Stimulated activated effector memory CD8-positive, alpha-beta T cell treated with anti-CD3 and anti-CD28 coated beads, Interleukin-12 subunit alpha, Interleukin-12 subunit beta, amount 100 ng/mL, for 72 hours (primary cell): ENCODE data around the gene NXN.
"Not testable (repeated sequence)": the region's sequence is repeated elsewhere in the genome, so short reads cannot be mapped to it uniquely, and the experiment has no call there.

Source experiments
- ATAC-seq: fragments of 150-1000 bp; cut with Tn5 transposase; 2 replicates; pipeline ENCODE4 v1.10.0; 2021
- DNase-seq, 2 donors: peaks; one replicate each; pipeline ENCODE4 v3.0.0; 2021 to 2022; ENCODE audit warnings: low spot score in 2 of 2
- H3K27ac Mint-ChIP-seq: one replicate; pipeline ENCODE4 v1.8.0; 2022; ENCODE audit warnings: mild to moderate bottlenecking, mixed read lengths
- H3K36me3 Mint-ChIP-seq: one replicate; pipeline ENCODE4 v1.8.0; 2022; ENCODE audit warnings: mild to moderate bottlenecking, mixed read lengths
- H3K4me1 Mint-ChIP-seq: one replicate; pipeline ENCODE4 v1.8.0; 2022; ENCODE audit warnings: mixed read lengths
- H3K4me3 Mint-ChIP-seq: one replicate; pipeline ENCODE4 v1.8.0; 2022; ENCODE audit warnings: mild to moderate bottlenecking, mixed read lengths
- H3K9me3 Mint-ChIP-seq: one replicate; pipeline ENCODE4 v1.8.0; 2022; ENCODE audit warnings: mixed read lengths

The NXN gene

GRCh38 chr17:976312-976711 lies 3.3 kb downstream of the NXN start:
- Mint-ChIP-seq H3K27ac (no peak overlapping the region), H3K4me1 (peaks cover 20% of the 10 kb centered on the region), H3K4me3 (no peak overlapping the region), H3K9me3 (no peaks in the 10 kb centered on the region), H3K36me3 (no peaks in the 10 kb centered on the region)
- no peak for ATAC-seq
- no peak for DNase-seq

GRCh38 chr17:975371-975915 lies 4.1 kb downstream of the NXN start:
- no peak overlapping the region for H3K27ac Mint-ChIP-seq
- ATAC-seq = no peak
- DNase-seq = no peak
- H3K9me3 Mint-ChIP-seq = no peaks in the 10 kb centered on the region
- no peaks in the 10 kb centered on the region for H3K36me3 Mint-ChIP-seq
- peaks cover 13% of the 10 kb centered on the region for H3K4me1 Mint-ChIP-seq
- no peak overlapping the region for H3K4me3 Mint-ChIP-seq

- ATAC-seq, H3K36me3 Mint-ChIP-seq, H3K4me1 Mint-ChIP-seq, H3K4me3 Mint-ChIP-seq, DNase-seq, H3K9me3 Mint-ChIP-seq, H3K27ac Mint-ChIP-seq: not testable (repeated sequence)
These were observed 4.8 kb downstream of the NXN start for GRCh38 chr17:974778-975177.

GRCh38 chr17:973053-973452 lies 6.5 kb downstream of the NXN start:
- H3K4me3 Mint-ChIP-seq = no peak overlapping the region
- H3K36me3 Mint-ChIP-seq = no peaks in the 10 kb centered on the region
- no peak for ATAC-seq
- H3K27ac Mint-ChIP-seq = no peak overlapping the region
- DNase-seq = no peak
- H3K9me3 Mint-ChIP-seq = no peaks in the 10 kb centered on the region
- peaks cover 2% of the 10 kb centered on the region for H3K4me1 Mint-ChIP-seq

DNA sequence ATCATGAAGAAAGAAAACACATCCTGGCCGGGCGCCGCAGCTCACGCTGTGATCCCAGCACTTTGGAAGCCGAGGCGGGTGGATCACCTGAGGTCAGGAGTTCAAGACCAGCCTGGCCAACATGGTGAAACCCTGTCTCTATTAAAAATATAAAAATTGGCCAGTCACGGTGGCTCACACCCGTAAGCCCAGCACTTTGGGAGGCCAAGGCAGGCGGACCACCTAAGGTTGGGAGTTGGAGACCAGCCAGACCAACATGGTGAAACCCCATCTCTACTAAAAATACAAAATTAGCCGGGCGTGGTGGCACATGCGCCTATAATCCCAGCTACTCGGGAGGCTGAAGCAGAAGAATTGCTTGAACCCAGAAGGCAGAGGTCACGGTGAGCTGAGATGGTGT lies 7.7 kb downstream of the NXN start:
- not testable (repeated sequence) for H3K4me1 Mint-ChIP-seq, DNase-seq, H3K27ac Mint-ChIP-seq, ATAC-seq, H3K36me3 Mint-ChIP-seq, H3K9me3 Mint-ChIP-seq, H3K4me3 Mint-ChIP-seq

- H3K4me1 Mint-ChIP-seq = no peaks in the 10 kb centered on the region
- H3K4me3 Mint-ChIP-seq = no peak overlapping the region
- no peak for ATAC-seq
- no peaks in the 10 kb centered on the region for H3K9me3 Mint-ChIP-seq
- no peak for DNase-seq
- H3K36me3 Mint-ChIP-seq = no peaks in the 10 kb centered on the region
- H3K27ac Mint-ChIP-seq = no peak overlapping the region
These were observed 9.2 kb downstream of the NXN start for GRCh38 chr17:970364-970763.

DNA sequence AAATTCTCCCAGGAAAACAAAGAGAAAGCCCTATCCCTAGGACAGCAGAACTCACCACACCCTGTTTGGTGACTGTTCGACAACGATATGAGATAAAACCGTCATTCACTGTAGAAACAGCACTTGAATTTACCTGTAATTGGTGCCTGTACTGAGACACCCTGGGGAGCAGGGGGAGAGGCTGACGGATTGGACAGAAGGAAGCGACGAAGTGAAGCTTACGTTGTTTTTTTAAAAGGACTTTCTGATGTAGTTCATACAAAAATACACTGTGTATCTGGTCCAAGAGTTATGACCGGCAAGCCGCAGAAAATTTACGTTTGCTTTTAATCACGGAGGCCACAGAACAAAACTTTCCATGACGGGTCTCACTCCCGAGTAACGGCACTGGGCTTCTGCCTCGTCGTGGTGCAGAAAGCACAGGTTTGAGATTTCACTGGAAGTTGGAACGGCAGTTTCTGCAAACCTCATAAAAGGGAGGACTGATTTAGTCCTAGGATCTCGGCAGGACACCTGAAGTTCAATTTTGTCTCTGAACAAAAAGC lies 9.7 kb downstream of the NXN start:
- no peak for DNase-seq
- H3K27ac Mint-ChIP-seq = no peak overlapping the region
- no peaks in the 10 kb centered on the region for H3K9me3 Mint-ChIP-seq
- no peaks in the 10 kb centered on the region for H3K4me1 Mint-ChIP-seq
- H3K36me3 Mint-ChIP-seq = no peaks in the 10 kb centered on the region
- no peak for ATAC-seq
- H3K4me3 Mint-ChIP-seq = no peak overlapping the region

GRCh38 chr17:968812-969730 lies 10.5 kb downstream of the NXN start:
- Mint-ChIP-seq H3K4me3 (no peak overlapping the region), H3K27ac (no peak overlapping the region), H3K4me1 (no peaks in the 10 kb centered on the region), H3K36me3 (no peaks in the 10 kb centered on the region), H3K9me3 (no peaks in the 10 kb centered on the region)
- DNase-seq (no peak), ATAC-seq (no peak)

DNA sequence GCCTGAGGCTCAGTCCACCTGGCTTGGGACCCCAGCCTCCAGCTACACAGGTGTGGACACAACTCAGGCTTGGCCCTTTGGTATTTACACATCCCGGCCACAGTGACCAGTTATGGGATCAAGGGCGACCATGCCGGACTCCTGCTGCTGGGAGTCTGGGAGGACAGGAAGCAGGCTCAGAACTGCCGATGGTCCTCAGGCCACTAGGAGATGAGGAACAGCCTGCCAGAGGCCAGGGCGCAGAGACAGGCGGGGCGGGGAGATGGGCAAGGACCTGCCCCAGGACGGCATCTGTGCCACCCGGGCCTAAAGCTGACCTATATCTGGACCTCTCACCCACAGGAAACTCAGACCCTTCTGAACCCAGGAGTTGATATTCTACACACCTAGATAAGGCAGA lies 12.5 kb downstream of the NXN start:
- H3K4me1 Mint-ChIP-seq = no peaks in the 10 kb centered on the region
- H3K4me3 Mint-ChIP-seq = no peak overlapping the region
- H3K27ac Mint-ChIP-seq = no peak overlapping the region
- H3K9me3 Mint-ChIP-seq = no peaks in the 10 kb centered on the region
- no peaks in the 10 kb centered on the region for H3K36me3 Mint-ChIP-seq
- ATAC-seq (no peak), DNase-seq (no peak)

GRCh38 chr17:965311-965989 lies 14.1 kb downstream of the NXN start:
- Mint-ChIP-seq H3K27ac (no peak overlapping the region), H3K4me1 (no peaks in the 10 kb centered on the region), H3K4me3 (no peak overlapping the region), H3K36me3 (no peaks in the 10 kb centered on the region), H3K9me3 (no peaks in the 10 kb centered on the region)
- no peak for ATAC-seq
- DNase-seq = no peak

DNA sequence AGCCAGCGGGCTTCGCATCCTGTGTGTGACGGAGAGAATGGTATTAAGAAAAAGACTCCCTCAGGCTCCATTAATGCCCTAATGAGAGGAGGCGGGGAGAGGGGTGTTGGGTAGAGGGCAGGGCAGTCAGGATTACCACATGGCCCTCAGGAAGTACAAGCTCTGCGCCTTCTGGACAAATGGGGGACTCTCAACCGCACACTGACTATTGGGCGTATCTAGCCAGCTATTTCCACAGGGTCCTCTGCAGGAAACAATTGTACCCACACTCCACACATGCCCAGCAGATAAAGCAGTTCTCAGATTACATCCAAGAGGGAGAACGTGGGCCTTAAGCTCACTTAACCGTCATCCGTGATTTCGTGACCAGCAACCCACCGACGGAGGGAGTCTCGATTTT lies 14.7 kb downstream of the NXN start:
- Mint-ChIP-seq H3K27ac (no peak overlapping the region), H3K9me3 (no peaks in the 10 kb centered on the region), H3K36me3 (no peaks in the 10 kb centered on the region), H3K4me1 (no peaks in the 10 kb centered on the region), H3K4me3 (no peak overlapping the region)
- ATAC-seq = no peak
- DNase-seq = no peak

DNA sequence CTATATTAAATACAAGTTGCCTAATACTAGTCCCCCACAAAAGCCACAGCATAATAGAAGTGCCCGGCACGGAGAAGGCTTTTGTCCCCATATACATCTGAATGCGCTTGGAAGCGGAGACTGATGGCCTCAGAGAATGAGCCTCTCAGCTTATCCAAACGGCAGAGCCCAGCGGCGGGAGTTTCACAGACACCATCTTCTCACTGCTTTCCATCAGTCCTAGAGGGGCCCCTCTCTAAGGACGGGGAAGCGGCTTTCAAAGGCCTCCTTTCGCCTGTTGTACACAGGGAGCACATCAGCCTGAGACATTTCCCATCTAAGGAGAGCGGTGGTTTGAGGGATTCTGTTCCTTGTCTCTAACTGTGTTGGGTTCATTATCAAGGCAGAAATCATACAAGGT lies 16.9 kb downstream of the NXN start:
- Mint-ChIP-seq H3K27ac (no peak overlapping the region), H3K36me3 (no peaks in the 10 kb centered on the region), H3K4me3 (no peak overlapping the region), H3K9me3 (no peaks in the 10 kb centered on the region), H3K4me1 (no peaks in the 10 kb centered on the region)
- ATAC-seq = no peak
- no peak for DNase-seq

DNA sequence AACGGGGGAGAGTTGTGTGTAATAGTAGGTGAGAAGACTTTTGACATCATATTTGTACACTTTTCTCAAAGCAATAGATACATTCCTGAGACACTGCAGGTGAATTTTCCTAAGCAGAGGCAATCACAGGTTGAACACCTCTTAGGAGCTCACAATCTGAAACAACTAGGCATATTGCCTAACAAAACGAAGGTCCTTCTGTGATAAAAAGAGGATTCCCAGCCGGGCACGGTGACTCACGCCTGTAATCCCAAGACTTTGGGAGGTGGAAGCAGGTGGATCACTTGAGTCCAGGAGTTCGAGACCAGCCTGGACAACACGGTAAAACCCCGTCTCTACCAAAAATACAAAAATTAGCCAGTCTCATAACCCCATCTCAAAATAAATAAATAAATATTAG lies 17.4 kb downstream of the NXN start:
- Mint-ChIP-seq H3K4me3 (no peak overlapping the region), H3K27ac (no peak overlapping the region), H3K9me3 (no peaks in the 10 kb centered on the region), H3K36me3 (no peaks in the 10 kb centered on the region), H3K4me1 (no peaks in the 10 kb centered on the region)
- DNase-seq (no peak), ATAC-seq (no peak)

DNA sequence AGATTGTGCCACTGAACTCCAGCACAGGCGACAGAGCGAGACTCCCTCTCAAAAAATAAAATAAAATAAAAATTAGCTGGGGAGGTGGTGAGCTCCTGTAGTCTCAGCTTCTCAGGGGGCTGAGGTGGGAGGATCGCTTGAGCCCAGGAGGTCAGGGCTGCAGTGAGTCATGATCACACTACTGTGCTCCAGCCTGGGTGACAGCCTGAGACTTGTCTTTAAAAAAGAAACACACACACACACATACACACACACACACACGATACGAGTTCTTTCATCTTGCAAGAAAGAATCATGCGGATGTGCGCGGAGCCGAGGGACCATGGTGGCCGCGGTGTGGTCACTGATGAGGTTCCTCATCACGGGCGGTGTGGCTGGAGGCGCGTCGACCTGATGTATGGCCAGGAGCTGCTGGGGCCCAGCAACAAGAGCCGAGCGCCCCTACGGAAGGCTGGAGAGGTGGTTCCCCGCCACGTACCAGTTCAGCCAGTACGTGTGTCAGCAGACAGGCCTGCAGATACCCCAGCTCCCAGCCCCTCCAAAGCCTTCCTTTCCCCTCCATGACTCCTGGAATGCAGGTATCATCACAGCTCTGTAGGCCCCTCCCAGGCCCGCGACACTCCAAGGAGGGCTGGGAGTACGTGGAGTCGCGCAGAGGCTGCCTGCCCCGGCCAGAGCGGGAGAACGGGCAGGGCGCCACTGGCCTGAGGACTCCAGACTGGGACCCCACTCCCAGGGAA lies 20.7 kb downstream of the NXN start:
- no peak for ATAC-seq
- H3K27ac Mint-ChIP-seq = no peak overlapping the region
- no peaks in the 10 kb centered on the region for H3K4me1 Mint-ChIP-seq
- no peaks in the 10 kb centered on the region for H3K9me3 Mint-ChIP-seq
- no peaks in the 10 kb centered on the region for H3K36me3 Mint-ChIP-seq
- no peak overlapping the region for H3K4me3 Mint-ChIP-seq
- no peak for DNase-seq

- no peak for DNase-seq
- Mint-ChIP-seq H3K36me3 (no peaks in the 10 kb centered on the region), H3K4me3 (no peak overlapping the region), H3K9me3 (no peaks in the 10 kb centered on the region), H3K27ac (no peak overlapping the region), H3K4me1 (no peaks in the 10 kb centered on the region)
- ATAC-seq = no peak
These were observed 21.6 kb downstream of the NXN start for GRCh38 chr17:957856-958421.
